UCSD-AML1 (cell line): ENCODE measurements around the gene ZNF107.
"Not testable (repeated sequence)": the region's sequence is repeated elsewhere in the genome, so short reads cannot be mapped to it uniquely, and the experiment has no call there.

ENCODE experiments used
- DNase-seq: peaks from one replicate; lab custom pipeline; 2025; ENCODE audit not compliant: unreplicated experiment; lab: John Stamatoyannopoulos, UW

ZNF107 gene

DNA sequence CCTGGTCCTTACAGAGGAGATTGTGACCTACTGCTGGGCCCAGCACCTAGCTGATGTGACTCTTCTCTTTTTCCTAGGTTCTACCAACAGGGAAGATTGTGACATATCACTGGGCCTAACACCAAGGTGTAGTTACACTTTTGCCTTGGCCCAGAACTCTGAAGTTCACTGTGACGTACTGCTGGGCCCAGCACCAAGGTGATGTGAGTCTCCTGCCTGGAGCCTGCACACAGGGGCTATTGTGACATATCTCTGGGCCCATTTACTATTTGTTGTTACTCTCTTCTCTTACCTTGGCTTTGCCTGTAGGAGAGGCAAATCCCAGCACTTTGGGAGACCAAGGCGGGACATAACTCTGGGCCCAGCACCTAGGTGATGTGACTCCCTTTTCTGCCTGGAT lies 23.1 kb upstream of the ZNF107 start:
- no peak for DNase-seq

DNA sequence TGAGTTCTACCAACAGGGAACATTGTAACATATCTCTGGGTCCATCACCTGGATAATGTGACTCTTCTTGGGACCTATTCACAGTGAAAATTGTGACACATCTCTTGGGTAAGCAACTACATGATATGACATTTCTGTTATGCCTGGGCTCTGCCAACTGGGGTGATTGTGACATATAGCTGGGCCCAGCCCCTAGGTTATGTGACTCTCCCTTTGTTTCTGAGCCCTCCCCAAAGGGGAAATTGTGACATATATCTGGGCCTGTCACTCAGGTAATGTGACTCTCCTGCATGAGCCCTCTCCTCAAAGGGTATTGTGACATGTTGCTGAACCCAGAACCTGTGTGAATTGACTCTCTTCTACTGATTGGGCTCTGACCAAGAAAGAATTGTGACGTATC lies 22.4 kb upstream of the ZNF107 start:
- no peak for DNase-seq

DNA sequence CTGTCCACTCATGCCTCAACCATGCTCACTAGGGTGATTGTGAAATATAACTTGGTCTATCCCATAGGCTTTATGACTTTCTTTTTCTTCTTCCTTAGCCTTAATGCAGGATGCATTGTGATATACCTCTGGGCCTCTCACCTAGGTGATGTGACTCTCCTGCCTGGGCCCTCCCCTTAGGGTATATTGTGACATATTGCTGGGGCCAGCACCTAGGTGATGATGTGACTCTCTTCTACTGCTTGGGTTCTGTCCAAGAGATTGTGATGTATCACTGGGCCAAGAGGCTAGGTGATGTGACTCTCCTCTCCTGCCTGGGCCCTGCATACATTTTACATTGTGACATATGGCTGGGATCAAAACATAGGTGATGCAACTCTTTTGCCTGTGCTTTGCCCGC lies 14.7 kb upstream of the ZNF107 start:
- DNase-seq, result no peak

DNA sequence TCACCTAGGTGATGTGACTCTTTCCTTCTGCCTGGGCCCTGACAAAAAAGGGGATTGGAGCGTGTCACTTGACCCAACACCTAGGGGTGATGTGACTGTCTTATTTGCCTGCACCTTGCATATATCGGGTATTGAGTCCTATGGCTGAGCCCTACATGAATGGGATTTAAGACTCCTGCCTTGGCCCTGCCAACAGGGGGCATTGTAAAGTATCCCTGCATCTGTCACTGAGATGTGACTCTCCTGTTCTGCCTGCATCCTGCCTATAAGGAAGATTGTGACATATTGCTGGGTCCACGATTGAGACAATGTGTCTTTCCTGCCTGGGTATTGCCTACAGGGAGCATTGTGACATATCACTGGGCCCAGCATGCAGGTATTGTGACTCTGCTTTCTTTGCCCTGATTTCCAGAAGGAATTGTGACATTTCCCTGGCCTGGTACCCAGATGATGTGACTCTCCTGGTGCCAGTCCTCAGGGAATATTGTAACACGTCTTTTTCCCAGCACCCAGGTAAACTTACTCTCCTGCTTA lies 14.2 kb upstream of the ZNF107 start:
- DNase-seq, result no peak

DNA sequence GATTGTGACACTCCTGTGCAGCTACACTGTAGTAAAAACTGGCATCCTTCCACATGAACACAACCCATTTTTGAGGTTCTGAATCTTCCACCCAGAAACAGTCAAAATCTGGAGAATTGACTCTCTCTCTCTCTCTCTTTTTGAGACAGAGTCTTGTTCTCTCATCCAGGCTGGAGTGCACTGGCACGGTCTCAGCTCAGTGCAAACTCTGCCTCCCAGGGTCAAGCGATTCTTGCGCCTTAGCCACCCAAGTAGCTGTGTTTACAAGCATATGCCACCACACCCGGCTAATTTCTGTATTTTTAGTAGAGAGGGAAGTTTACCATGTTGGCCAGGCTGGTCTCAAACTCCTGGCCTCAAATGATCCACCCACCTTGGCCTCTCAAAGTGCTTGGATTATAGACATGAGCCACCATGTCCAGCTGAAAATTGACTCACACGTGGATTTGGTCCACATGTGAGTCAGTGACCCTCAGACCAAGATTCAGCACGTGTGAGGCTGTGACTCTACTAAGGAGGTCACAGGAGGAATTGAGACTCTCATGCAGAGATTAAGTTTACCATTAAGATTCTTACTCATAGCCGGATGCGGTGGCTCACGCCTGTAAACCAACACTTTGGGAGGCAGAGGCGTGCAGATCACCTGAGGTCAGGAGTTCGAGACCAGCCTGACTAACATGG lies 12.1 kb upstream of the ZNF107 start:
- DNase-seq, result no peak

DNA sequence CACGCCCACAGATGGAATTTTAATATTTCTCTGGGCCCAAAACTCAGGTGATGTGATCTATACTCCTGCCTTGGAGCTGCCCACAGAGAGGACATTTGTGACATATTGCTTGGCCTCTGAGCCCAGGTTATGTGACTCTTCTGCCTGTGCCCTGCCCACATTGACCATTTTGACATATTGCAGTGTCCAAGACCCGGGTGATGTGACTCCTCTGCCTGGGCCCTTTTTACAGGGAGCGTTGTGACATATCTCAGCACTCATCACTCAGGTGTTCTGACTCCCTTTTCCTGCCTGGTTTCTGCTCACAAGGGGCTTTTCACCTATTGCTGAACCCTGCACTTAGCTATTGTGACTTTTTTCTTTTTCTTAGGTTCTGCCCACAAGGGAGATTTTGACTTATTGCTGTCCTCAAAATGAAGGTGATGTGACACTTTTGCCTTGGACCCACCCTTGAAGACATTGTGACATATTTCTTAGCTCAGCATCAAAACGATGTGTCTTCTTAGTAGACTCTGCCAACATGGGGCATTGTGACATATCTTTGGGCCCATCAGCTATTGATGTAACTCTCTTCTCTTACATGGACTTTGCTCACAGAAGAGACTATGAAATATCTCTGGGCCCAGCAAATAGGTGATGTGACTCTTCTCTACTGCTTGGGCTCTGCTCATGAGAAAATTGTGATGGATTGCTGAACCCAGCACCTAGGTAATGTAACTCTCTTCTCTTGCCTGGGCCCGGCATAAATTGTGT lies 11.0 kb upstream of the ZNF107 start:
- DNase-seq, result no peak

DNA sequence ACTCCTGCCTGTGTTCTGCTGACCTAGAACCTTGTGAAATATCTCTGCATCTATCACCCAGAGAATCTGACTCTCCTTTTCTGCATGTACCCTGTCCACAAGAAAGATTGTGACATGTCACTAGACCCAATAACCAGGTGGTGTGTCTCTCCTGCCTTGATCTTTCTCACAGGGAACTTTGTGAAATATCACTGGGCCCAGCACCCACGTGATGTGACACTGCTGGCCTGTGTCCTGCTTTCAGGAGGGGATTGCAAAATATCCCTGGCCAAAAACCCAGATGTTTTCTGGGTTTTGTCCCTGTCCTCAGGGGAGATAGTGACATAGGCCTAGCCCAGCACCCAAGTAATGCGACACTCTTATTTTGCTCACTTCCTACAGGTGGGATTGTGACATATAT lies 10.1 kb upstream of the ZNF107 start:
- no peak for DNase-seq

DNA sequence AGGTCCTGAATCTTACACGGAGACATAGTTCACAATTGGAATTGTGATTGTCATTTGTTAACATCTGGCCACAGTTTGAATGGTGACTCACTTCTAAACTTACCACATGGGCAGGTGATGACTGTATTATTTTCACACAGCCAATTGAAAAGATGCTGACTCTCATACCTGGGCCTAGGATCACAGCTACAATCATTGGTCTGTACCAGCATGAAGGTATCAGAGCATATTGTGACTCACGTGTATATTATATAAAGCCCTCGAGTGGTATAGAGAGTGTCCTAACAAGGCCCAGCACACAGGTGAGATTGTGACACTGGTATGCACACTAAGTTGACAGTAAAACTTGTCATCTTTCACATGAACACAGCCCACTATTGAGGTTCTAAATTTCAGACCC lies 9.4 kb upstream of the ZNF107 start:
- no peak for DNase-seq

DNA sequence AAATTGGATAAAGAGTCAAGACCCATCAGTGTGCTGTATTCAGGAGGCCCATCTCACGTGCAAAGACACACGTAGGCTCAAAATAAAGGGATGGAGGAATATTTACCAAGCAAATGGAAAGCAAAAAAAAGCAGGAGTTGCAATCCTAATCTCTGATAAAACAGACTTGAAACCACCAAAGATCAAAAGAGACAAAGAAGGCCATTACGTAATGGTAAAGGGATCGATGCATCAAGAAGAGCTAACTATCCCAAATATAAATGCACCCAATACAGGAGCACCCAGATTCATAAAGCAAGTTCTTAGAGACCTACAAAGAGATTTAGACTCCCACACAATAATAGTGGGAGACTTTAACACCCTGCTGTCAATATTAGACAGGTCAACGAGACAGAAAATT lies 3.8 kb upstream of the ZNF107 start:
- DNase-seq, result not testable (repeated sequence)

DNA sequence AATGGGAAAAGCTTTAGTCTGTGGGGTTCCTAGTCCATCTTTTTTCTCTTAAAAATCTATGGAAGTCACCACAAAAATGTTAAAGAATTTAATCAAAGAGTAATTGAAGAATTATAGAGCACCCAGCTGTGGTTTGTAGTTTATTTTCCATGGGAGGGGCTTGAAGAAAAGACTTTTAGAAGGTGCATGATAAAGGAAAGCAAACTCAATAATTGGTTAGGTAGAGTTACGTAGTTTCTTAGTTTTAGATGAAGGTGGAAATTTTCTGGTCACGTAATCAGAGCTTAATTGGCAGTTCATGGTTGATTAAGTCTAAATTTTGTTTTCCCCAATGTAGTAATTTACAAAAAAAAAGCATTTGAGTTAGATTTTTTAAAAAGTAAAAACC lies 724 bp downstream of the ZNF107 start:
- no peak for DNase-seq

DNA sequence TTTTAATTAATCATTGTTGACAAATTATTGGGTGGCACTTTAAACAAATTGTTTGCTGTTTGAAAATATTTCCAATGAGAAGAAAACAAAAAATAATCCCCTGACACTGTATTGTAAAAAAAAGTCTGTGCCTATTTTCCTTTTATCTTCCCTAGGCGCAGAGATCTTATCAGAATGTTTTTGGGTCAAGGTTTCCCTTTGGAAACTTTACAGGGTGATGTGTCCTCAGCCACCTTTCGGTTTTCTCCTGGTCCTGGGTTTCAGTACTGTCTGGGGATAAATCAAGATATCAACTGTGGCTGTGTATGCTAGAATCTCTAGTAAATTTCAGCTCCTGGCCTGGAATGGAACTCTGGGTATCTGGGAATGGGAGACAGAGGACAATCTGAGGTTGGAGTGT lies 1.4 kb downstream of the ZNF107 start:
- DNase-seq, result no peak

DNA sequence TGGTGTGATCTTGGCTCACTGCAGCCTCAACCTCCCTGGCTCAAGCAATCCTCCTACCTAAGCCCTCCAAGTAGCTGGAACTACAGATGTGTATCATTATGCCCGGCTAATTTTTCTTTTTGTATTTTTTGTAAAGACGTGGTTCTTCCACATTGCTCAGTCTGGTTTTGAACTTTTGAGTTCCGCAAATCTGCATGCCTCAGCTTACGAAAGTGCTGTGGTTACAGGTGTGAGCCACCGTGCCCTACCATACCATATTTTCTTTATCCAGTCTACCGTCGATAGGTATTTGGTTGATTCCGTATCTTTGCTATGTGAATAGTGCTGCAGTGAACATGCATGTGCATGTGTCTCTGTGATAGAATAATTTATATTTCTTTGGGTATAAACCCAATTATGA lies 6.5 kb downstream of the ZNF107 start:
- no peak for DNase-seq

DNA sequence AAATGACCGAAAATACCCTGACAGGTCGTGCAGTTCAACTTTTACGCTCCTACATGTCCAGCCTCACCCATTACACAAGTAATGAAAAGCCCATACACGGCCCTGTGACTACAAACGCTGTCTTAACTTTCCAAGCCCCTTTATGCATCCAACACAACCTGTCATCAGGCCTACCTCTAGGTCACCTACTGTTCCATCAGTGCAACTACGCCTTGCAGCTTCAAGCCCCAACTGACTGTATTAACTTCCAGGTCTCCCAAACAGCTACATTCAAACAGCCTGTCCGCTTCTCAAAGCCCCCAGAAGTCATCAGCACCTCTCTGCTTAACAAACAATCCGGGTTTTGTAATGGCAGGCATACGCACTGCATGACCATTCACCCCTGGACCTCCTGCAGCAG lies 19.2 kb downstream of the ZNF107 start:
- no peak for DNase-seq

DNA sequence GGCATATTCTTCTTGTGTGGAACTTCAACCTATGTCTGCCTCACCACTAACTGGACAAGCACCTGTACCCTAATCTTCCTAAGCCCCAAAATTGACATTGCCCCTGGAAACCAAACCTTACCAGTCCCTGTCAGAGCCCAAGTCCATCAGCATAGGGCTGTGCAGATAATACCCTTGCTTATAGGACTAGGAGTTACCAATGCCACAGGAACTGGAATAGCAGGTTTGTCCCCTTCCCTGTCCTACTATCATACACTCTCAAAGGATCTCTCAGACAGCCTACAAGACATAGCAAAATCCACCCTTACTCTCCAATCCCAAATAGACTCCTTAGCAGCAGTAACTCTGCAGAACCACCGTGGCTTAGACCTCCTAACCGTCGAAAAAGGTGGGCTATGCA lies 19.8 kb downstream of the ZNF107 start:
- DNase-seq, result no peak

DNA sequence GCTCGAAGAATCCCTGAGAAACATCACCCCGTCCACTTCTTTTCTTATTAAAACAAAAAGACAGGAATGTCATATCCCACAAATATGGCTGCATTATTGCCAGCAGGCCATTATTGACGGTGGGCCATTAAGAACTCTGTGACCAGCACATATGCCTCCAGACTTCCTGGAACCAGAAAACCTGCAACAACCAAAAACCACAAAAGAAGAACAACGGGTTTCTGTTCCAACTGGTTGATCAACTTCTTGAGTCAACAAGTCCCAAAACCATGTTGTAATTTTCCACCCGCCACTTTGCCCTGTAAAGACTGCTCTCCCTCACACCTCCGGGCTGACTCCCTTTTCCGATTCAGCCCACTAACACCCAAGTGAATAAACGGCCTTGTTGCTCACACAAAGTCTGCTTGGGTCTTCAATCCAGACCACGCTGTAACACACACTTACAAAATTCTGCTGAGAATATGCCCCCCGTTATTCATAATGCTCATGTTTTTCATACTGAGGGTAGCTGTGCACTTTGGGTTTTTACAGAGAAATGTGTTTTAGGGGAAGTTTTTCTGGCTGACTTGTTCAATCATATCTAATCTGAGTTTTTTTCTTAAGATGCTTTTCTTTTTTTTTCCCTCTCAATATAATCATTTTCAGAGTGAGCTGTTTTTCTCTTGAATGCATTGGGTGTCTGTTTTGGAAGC lies 20.7 kb downstream of the ZNF107 start:
- no peak for DNase-seq

DNA sequence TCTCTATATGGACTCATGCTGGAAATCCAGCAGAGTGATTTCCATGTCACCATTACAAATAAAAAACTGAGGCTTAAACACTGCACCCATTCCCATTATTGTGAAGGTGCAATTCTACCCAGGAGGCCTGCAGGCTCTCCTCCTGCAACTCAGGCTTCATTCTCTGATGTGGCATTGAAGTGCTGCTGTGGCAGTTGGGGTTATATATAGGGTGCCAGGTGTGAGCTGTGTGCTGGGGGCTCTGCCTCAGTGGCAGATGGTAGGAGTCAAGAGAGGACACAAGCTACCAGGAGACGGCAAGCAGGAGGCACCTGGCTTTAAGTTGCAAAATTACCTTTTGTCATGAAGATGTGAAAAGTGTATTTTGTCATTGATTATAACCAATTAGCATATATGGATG lies 21.3 kb downstream of the ZNF107 start:
- no peak for DNase-seq

DNA sequence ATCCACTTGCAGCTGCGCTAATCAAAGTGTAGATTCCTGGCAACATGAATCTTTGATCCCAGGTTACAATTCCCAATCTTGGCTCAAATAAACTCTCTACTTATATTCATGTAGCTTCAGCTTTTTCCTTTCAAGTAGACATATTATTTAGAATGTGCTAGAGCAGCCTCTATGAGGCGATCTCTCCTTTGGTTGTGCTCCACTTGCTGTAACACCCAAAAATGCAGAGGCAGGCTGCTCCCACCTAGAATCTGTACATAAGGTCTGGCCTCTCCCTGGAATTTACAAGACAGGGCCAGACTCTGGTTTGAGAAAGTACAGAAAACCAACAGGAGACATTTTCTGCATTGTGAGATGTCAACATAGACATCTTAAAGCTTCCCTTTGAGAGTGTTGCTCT lies 23.1 kb downstream of the ZNF107 start:
- DNase-seq, result no peak

DNA sequence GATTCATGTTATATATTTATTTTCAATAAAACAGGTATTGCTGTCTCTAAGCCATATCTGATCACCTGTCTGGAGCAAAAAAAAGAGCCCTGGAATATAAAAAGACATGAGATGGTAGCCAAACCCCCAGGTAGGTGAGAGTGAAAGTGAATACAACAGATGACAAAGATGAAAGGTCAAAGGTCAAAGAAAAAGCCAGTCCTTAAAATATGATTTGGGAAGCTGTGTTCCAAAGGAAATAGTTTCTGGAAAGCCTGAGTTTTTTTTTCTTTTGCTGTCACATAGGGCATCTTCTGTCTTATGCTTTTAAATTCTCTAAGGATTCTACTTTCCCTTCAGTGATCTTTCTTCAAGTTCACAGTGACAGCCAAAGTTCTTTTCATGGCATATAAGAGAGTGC lies 25.9 kb downstream of the ZNF107 start:
- DNase-seq, result no peak

DNA sequence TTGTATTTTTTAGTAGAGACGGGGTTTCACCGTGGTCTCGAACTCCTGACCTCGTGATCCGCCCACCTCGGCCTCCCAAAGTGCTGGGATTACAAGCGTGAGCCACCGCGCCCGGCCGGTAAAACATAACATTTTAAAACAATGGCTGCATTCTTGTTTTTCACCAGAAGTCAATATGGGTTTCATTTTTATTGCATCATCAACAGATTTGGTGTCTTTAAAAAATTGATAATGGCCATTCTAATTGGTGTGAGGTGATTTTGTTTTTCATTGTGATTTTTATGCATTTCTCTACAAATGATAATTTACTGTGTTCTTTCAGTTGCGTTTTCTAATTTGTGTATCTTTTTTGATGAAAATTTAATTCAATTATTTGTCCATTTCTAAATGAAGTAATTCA lies 31.9 kb downstream of the ZNF107 start:
- not testable (repeated sequence) for DNase-seq

DNA sequence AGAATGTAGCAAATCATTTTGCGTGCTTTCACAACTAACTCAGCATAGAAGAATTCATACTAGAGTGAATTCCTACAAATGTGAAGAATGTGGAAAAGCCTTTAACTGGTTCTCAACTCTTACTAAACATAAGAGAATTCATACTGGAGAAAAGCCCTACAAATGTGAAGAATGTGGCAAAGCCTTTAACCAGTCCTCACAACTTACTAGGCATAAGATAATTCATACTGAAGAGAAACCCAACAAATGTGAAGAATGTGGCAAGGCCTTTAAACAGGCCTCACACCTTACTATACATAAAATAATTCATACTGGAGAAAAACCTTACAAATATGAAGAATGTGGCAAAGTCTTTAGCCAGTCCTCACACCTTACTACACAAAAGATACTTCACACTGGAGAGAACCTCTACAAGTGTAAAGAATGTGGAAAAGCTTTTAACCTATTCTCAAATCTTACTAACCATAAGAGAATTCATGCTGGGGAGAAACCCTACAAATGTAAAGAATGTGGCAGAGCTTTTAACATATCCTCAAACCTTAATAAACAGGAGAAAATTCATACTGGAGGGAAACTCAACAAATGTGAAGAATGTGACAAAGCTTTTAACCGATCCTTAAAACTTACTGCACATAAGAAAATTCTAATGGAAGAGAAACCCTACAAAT lies 40.8 kb downstream of the ZNF107 start:
- DNase-seq, result no peak

DNA sequence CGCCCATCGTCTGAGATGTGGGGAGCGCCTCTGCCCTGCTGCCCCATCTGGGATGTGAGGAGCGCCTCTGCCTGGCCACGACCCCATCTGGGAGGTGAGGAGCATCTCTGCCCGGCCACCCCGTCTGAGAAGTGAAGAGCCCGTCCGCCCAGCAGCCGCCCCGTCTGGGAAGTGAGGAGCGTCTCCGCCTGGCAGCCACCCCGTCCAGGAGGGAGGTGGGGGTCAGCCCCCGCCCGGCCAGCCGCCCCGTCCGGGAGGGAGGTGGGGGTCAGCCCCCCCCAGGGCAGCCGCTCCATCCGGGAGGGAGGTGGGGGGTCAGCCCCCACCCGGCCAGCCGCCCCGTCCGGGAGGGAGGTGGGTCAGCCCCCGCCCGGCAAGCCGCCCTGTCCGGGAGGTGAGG lies 52.0 kb downstream of the ZNF107 start:
- DNase-seq, result not testable (repeated sequence)
